Measurements from ENCODE around the gene NTM. TPM values are rescaled to one million over a fixed set of nuclear protein-coding genes. Genes with fewer than 3 reads are reported as not detected.

The NTM gene
- total and polyA plus RNA-seq, 8 donors = 0.04 to 4.4 (median 0.50) TPM

DNA sequence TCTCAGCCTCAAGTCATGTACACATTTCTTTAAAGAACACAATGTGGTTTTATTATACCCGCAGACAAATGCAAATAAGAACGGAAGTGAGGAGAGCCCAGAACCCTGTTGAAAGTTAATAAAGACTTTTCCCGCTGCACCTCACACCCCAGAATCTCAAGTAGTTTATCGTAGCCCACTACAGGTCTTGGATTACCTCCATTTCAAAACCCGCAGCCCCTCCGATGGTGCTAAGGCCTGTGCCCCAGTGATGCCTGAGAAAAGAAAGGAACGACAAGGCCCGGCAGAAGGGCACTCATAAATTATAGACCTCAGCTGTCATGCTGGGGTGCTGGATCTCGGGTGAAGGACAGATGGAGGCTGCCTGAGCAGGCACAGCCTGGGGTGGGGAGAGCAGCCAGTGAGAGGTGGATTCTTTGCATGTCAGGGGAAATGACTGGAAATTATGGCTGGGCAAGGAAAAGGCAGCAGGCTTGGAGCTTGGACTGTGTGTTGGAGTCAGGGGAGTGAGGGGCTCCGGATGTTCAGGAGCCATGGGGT is 354.1 kb downstream of the NTM start:
- Histone ChIP-seq H3K4me1 (no peaks in the 10 kb centered on the region), H3K4me3 (no peak overlapping the region), H3K27ac (no peak overlapping the region), H3K9me3 (no peaks in the 10 kb centered on the region), H3K27me3 (no peaks in the 10 kb centered on the region), H3K36me3 (no peaks in the 10 kb centered on the region)
- FAIRE-seq = no peak
- no peak for DNase-seq
- TF ChIP-seq, protein P1, sequence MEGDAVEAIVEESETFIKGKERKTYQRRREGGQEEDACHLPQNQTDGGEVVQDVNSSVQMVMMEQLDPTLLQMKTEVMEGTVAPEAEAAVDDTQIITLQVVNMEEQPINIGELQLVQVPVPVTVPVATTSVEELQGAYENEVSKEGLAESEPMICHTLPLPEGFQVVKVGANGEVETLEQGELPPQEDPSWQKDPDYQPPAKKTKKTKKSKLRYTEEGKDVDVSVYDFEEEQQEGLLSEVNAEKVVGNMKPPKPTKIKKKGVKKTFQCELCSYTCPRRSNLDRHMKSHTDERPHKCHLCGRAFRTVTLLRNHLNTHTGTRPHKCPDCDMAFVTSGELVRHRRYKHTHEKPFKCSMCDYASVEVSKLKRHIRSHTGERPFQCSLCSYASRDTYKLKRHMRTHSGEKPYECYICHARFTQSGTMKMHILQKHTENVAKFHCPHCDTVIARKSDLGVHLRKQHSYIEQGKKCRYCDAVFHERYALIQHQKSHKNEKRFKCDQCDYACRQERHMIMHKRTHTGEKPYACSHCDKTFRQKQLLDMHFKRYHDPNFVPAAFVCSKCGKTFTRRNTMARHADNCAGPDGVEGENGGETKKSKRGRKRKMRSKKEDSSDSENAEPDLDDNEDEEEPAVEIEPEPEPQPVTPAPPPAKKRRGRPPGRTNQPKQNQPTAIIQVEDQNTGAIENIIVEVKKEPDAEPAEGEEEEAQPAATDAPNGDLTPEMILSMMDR (IDR thresholded peaks at IDR 0.05) = no peak
- intact Hi-C loops (cut with DNase I) = no loop called here
- WGBS, 2 donors = 71 to 77% methylated on average over 10 of the region's 10 CpGs
- ATAC-seq = no peak

DNA sequence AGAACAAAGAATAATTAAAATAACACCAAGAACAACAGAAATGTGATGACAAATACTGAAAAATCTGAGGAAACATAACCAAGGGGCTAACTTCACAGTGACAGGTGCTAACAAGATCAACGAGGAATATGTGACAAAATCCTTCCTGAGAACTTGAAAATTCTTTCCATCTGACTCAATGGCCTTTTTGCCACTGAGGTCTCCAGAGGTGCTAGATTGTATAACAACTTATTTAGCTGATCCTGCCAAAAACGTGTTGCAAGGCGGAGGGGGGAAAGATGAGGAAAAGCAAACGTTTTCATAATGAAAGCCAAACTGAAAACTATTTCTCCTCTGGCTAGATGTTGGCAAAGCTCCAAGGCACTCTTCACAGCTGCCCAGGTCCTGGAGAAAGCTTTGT is 364.5 kb downstream of the NTM start:
- TF ChIP-seq, protein P1 (IDR thresholded peaks at IDR 0.05) = no peak
- Histone ChIP-seq H3K27ac (no peak overlapping the region), H3K36me3 (no peaks in the 10 kb centered on the region), H3K4me1 (no peaks in the 10 kb centered on the region), H3K27me3 (no peaks in the 10 kb centered on the region), H3K4me3 (no peak overlapping the region), H3K9me3 (no peaks in the 10 kb centered on the region)
- DNase-seq (no peak), ATAC-seq (no peak), FAIRE-seq (no peak)
- intact Hi-C loops (cut with DNase I) = no loop called here
- 21 to 23% methylated on average over 4 of the region's 4 CpGs for WGBS, 2 donors

DNA sequence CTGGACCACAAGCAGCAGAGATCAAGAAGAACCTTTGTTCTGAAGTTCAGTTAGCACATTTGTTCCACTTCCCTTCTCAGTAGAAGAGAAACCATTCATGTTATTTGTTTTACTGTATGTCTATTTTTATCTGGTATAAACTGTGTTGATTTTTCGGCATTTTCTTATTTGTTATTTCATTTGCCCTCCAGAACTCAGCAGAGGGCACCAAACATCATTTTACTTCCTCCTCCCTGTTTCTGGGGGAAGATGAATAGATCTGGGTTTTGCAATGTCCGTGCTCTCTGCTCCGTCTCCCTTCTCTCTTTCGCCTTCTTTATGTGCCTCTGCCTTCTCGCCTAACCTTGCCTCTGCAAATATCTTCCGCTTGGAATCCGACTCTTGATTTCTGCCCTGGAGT is 366.9 kb downstream of the NTM start:
- TF ChIP-seq, protein P1 (IDR thresholded peaks at IDR 0.05) = no peak
- Histone ChIP-seq H3K9me3 (no peaks in the 10 kb centered on the region), H3K4me3 (no peak overlapping the region), H3K27me3 (no peaks in the 10 kb centered on the region), H3K36me3 (no peaks in the 10 kb centered on the region), H3K4me1 (no peaks in the 10 kb centered on the region), H3K27ac (no peak overlapping the region)
- no peak for FAIRE-seq
- 23 to 29% methylated on average over 7 of the region's 7 CpGs for WGBS, 2 donors
- ATAC-seq = no peak
- intact Hi-C loops (cut with DNase I) = no loop called here
- DNase-seq = no peak

DNA sequence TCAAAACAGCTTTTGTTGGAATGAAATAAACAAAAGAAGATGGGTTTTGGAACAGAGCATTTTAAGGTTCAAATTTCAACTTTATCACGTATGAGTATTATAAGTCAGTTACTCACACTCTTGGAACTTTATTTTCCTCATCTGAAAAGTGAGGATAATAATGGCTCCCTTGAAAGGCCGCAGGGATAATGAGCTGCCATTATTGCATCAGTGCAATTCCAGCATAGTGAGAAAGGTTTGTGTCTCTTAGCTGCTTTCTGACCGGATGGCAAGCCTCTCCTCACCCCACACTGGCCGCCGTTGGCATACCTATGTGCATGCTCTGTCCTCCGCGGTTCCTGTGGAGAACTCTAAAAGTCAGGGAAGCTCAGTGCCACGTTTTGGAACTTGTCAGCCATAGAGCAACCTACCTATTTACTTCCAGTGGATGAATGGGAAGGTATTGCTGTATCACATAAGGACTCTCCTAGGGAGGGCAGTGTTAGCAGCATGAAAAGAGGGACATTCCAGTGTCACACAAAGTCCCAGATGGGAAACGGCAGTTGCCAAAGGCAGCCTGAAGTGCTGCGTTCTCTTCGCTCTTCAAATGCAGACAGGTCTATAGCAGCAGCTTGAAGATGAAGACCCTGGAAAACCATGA is 368.9 kb downstream of the NTM start:
- WGBS, 2 donors = 58 to 67% methylated on average over 11 of the region's 11 CpGs
- ATAC-seq (no peak), FAIRE-seq (no peak), DNase-seq (no peak)
- TF ChIP-seq, protein P1 (IDR thresholded peaks at IDR 0.05) = no peak
- H3K36me3 ChIP-seq = no peaks in the 10 kb centered on the region
- no peak overlapping the region for H3K27ac ChIP-seq
- no peaks in the 10 kb centered on the region for H3K4me1 ChIP-seq
- no peaks in the 10 kb centered on the region for H3K9me3 ChIP-seq
- H3K27me3 ChIP-seq = no peaks in the 10 kb centered on the region
- intact Hi-C loops (cut with DNase I) = no loop called here
- no peak overlapping the region for H3K4me3 ChIP-seq

DNA sequence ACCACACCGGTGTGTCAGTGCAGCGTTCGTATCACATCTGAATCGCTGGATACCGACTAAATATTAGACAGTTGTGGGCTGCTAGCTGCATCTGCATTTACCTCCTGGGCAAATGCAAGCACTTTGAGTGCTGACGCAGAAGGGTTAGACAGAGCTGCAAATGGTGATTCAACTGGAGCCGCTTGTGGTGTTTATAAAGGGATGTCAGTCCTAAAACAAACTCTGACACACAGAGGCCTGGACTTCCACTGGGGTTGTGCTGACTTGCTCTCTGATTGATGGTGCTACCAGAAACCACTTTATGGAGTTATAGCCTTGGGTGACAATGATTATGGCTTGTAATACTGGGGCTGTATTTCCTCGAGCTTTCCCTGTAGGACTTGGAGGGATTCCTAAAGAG is 374.4 kb downstream of the NTM start:
- WGBS, 2 donors = 71 to 77% methylated on average over 8 of the region's 8 CpGs
- no peak for DNase-seq
- H3K27ac ChIP-seq = no peak overlapping the region
- H3K4me1 ChIP-seq = no peaks in the 10 kb centered on the region
- no peak for FAIRE-seq
- no peaks in the 10 kb centered on the region for H3K9me3 ChIP-seq
- intact Hi-C loops (cut with DNase I) = no loop called here
- TF ChIP-seq, protein P1 (IDR thresholded peaks at IDR 0.05) = no peak
- H3K4me3 ChIP-seq = no peak overlapping the region
- H3K27me3 ChIP-seq = no peaks in the 10 kb centered on the region
- H3K36me3 ChIP-seq = no peaks in the 10 kb centered on the region
- no peak for ATAC-seq
